ENCODE data around the gene PSME1. TPM values are rescaled to one million over a fixed set of nuclear protein-coding genes. Genes with fewer than 3 reads are reported as not detected.

PSME1 gene
- total and polyA plus RNA-seq, 2 of the 4 experiments (the other 2 are of a cell fraction) = 42.8 to 106 TPM

GRCh38 chr14:24113379-24113800 lies 22.6 kb upstream of the PSME1 start:
- Histone ChIP-seq H3K23ac (ENCODE audit: low read depth, low read length) (peak overlapping the region; percentile 95), H3K4ac (ENCODE audit: low read depth, low read length) (peak overlapping the region; percentile 97), H4K20me1 (ENCODE audit: insufficient read depth, low read length) (no peaks in the 10 kb centered on the region), H2AFZ (replicated peaks; ENCODE audit: low read length, poor library complexity) (peak overlapping the region; percentile 98), H3K9me1 (ENCODE audit: insufficient read depth, low read length) (peaks cover 8% of the 10 kb centered on the region; the same call in 1 of the 2 replicates), H3K18ac (ENCODE audit: low read depth, low read length) (peak overlapping the region; percentile 38), H4K5ac (ENCODE audit: low read depth, low read length) (peak overlapping the region; percentile 41), H3K4me1 (ENCODE audit: control insufficient read depth, insufficient read depth, low read length) (peaks cover 3% of the 10 kb centered on the region; the same call in 1 of the 2 replicates), H2BK120ac (ENCODE audit: low read depth, low read length) (peak overlapping the region; percentile 86), H3K9me3 (ENCODE audit: control insufficient read depth, insufficient read depth, low read length) (no peaks in the 10 kb centered on the region), H2BK15ac (ENCODE audit: low read depth, low read length) (peak overlapping the region; percentile 33; the same call in 1 of the 3 replicates), H2AK9ac (replicated peaks; ENCODE audit: low read depth, low read length, poor library complexity) (peak overlapping the region; percentile 99), H4K8ac (ENCODE audit: low read depth in 2 of 2, low read length in 2 of 2) (peak overlapping the region; percentile 94 to 99), H3K27ac (ENCODE audit: insufficient read depth, low read length) (peak overlapping the region; percentile 87), H3K4me2 (ENCODE audit: low read depth, low read length) (peak overlapping the region; percentile 73), H2BK5ac (ENCODE audit: low read depth, low read length, poor library complexity, severe bottlenecking) (peak overlapping the region; percentile 90), H3K4me3 (ENCODE audit: insufficient read depth, low read depth, low read length) (peak overlapping the region; percentile 69), H3K27me3 (ENCODE audit: control insufficient read depth, insufficient read depth, low read length) (no peaks in the 10 kb centered on the region), H3K56ac (ENCODE audit: extremely low read depth, insufficient read depth, low read length) (peak overlapping the region; percentile 94), H2AK5ac (ENCODE audit: low read depth, low read length) (peak overlapping the region; percentile 72), H4K91ac (ENCODE audit: insufficient read depth, low read depth, low read length) (peak overlapping the region; percentile 98), H2BK20ac (ENCODE audit: low read depth, low read length) (peak overlapping the region; percentile 76), H3K9ac (ENCODE audit: low read depth, low read length) (peak overlapping the region; percentile 76), H3K79me1 (ENCODE audit: low read depth in 1 of 2, low read length in 2 of 2) (peaks cover 10 to 16% of the 10 kb centered on the region in 2 experiments; a peak in 2 of 4 replicates), H3K36me3 (ENCODE audit: control insufficient read depth, insufficient read depth, low read length) (peaks cover 4% of the 10 kb centered on the region; the same call in 1 of the 2 replicates), H3K14ac (replicated peaks; ENCODE audit: low read depth, low read length) (peak overlapping the region; percentile 78)
- DNase-seq = no peak
- ChIA-PET POLR2A (ENCODE audit: unreplicated experiment) (interaction anchor here (1.8 kb wide), 1 partner anchor 33 kb away, joined by 6 read pairs; the partner anchor contains the start of gene PSME2), CTCF (interaction anchor here (0.7 to 1.8 kb wide), 2 partner anchors 23 to 55 kb away, joined by 4 to 7 read pairs; no protein-coding TSS in a partner anchor)
- in situ Hi-C loops (cut with MboI; ENCODE audit: low sequenced_read_pairs) = no loop called here
- ATAC-seq (ENCODE audit: low read depth) = no peak; the same call in 1 of the 2 replicates
- intact Hi-C loops (cut with micrococcal nuclease) = no loop called here
- dilution Hi-C loops (cut with HindIII; ENCODE audit: low sequenced_read_pairs, unreplicated experiment) = no loop called here
- TSS peak; percentile 90 for BruUV-seq (replicated peaks)
- TF ChIP-seq MAZ (IDR thresholded peaks at IDR 0.05; ENCODE audit: borderline replicate concordance, low read depth, low read length) (no peak), SMC3 (IDR thresholded peaks at IDR 0.05; ENCODE audit: low read depth, low read length) (no peak), MAFK (IDR thresholded peaks at IDR 0.05; ENCODE audit: low read depth, low read length) (no peak), CTCF (conservative IDR thresholded peaks at IDR 0.05; ENCODE audit: low read depth, low read length) (no peak), RCOR1 (IDR thresholded peaks at IDR 0.05; ENCODE audit: insufficient replicate concordance, low read length) (no peak), RAD21 (IDR thresholded peaks at IDR 0.05; ENCODE audit: low read length) (no peak), NFE2L2 (IDR thresholded peaks at IDR 0.05; ENCODE audit: low read depth, low read length) (no peak), FOS (IDR thresholded peaks at IDR 0.05; ENCODE audit: low read depth, low read length) (no peak), CEBPB (IDR thresholded peaks at IDR 0.05; ENCODE audit: low read depth, low read length) (no peak), RFX5 (IDR thresholded peaks at IDR 0.05; ENCODE audit: low read depth, low read length) (no peak), USF2 (IDR thresholded peaks at IDR 0.05; ENCODE audit: low read depth, low read length) (no peak), ELK1 (IDR thresholded peaks at IDR 0.05; ENCODE audit: borderline replicate concordance, low read depth, low read length) (no peak), MXI1 (IDR thresholded peaks at IDR 0.05; ENCODE audit: borderline replicate concordance, low read depth, low read length) (no peak)
- whole genome bisulfite sequencing, 2 experiments (ENCODE audit: extremely low coverage in 2 of 2, insufficient read length in 1 of 2) = 0% methylated on average over 7 of the region's 15 CpGs; no CpG with 5 or more reads in 1 of the 2 experiments

Measured in IMR-90 (cell line).